Measurements from ENCODE around the gene MRPS21. TPM values are rescaled to one million over a fixed set of nuclear protein-coding genes. Genes with fewer than 3 reads are reported as not detected.

MRPS21 gene
- total RNA-seq, 1 donor from 2014 or later = 65.0 TPM

DNA sequence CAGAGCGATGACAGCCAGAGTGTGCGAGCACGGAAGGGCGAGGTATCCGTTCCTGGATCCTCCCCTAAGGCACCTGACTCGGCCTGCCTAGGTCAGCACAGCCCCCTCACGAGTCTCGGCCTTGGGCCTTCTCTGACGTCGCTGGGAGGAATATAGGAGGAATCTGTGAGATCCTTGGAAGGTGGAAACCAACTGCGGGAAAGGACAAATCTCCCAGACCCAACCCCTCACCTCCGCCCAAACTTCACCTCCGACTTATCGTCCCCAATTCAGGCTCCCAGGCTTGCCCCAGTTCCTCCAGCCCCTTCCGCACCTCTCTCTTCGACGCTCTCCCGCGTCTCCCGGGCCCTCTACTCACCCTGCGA, 25.3 kb upstream of the MRPS21 start:
- Histone ChIP-seq H4K20me1 (ENCODE audit: insufficient read depth, low read length) (peaks cover 7% of the 10 kb centered on the region), H3K27me3 (ENCODE audit: insufficient read depth, low read length) (no peaks in the 10 kb centered on the region), H3K36me3 (ENCODE audit: insufficient read depth, low read length) (peaks cover 12% of the 10 kb centered on the region), H3K79me2 (ENCODE audit: insufficient read depth, low read length) (peaks cover 28% of the 10 kb centered on the region), H3K4me3 (ENCODE audit: insufficient read depth, low read depth, low read length) (peak overlapping the region; percentile 93), H3K27ac (ENCODE audit: low read depth, low read length) (peak overlapping the region; percentile 73), H3K9ac (ENCODE audit: low read length) (peak overlapping the region; percentile 96), H3K9me3 (ENCODE audit: insufficient read depth, low read depth, low read length) (no peaks in the 10 kb centered on the region), H3K4me2 (ENCODE audit: low read length) (peak overlapping the region; percentile 98), H2AFZ (ENCODE audit: low read depth, low read length) (peak overlapping the region; percentile 87), H3K4me1 (ENCODE audit: insufficient read depth, low read length) (peaks cover 22% of the 10 kb centered on the region)
- Mint-ChIP-seq H3K27me3 (ENCODE audit: low read depth, unreplicated experiment) (no peaks in the 10 kb centered on the region), H3K4me3 (ENCODE audit: unreplicated experiment) (peak overlapping the region; percentile 100), H3K27ac (ENCODE audit: unreplicated experiment) (peak overlapping the region; percentile 86), H3K4me1 (ENCODE audit: low read depth, unreplicated experiment) (peaks cover 21% of the 10 kb centered on the region), H3K36me3 (ENCODE audit: low read depth, unreplicated experiment) (peaks cover 6% of the 10 kb centered on the region), H3K9me3 (ENCODE audit: unreplicated experiment) (no peaks in the 10 kb centered on the region)
- TF ChIP-seq CTCF (IDR thresholded peaks at IDR 0.05; ENCODE audit: insufficient read depth, low read depth, low read length) (no peak), EZH2 (IDR thresholded peaks at IDR 0.05; ENCODE audit: insufficient read depth, low read length) (no peak)
- FAIRE-seq (no peak), DNase-seq (ENCODE audit: low read depth) (no peak)

- peak within 1 kb of the TSS; percentile 73 for H3K27ac ChIP-seq (ENCODE audit: low read depth, low read length)
- H3K9ac ChIP-seq (ENCODE audit: low read length) = peak within 1 kb of the TSS; percentile 96
- Mint-ChIP-seq H3K27ac (ENCODE audit: unreplicated experiment) (peak within 1 kb of the TSS; percentile 86), H3K36me3 (ENCODE audit: low read depth, unreplicated experiment) (peaks cover 6% of the 10 kb centered on the region), H3K4me3 (ENCODE audit: unreplicated experiment) (peak within 1 kb of the TSS; percentile 100), H3K27me3 (ENCODE audit: low read depth, unreplicated experiment) (no peaks in the 10 kb centered on the region), H3K4me1 (ENCODE audit: low read depth, unreplicated experiment) (peaks cover 21% of the 10 kb centered on the region), H3K9me3 (ENCODE audit: unreplicated experiment) (no peaks in the 10 kb centered on the region)
- FAIRE-seq (no peak), DNase-seq (ENCODE audit: low read depth) (peak; percentile 96)
- H3K27me3 ChIP-seq (ENCODE audit: insufficient read depth, low read length) = no peaks in the 10 kb centered on the region
- no peaks in the 10 kb centered on the region for H3K9me3 ChIP-seq (ENCODE audit: insufficient read depth, low read depth, low read length)
- TF ChIP-seq CTCF (IDR thresholded peaks at IDR 0.05; ENCODE audit: insufficient read depth, low read depth, low read length) (no peak), EZH2 (IDR thresholded peaks at IDR 0.05; ENCODE audit: insufficient read depth, low read length) (no peak)
- peak within 1 kb of the TSS; percentile 87 for H2AFZ ChIP-seq (ENCODE audit: low read depth, low read length)
- peaks cover 7% of the 10 kb centered on the region for H4K20me1 ChIP-seq (ENCODE audit: insufficient read depth, low read length)
- peaks cover 12% of the 10 kb centered on the region for H3K36me3 ChIP-seq (ENCODE audit: insufficient read depth, low read length)
- peaks cover 29% of the 10 kb centered on the region for H3K79me2 ChIP-seq (ENCODE audit: insufficient read depth, low read length)
- peak within 1 kb of the TSS; percentile 98 for H3K4me2 ChIP-seq (ENCODE audit: low read length)
- H3K4me3 ChIP-seq (ENCODE audit: insufficient read depth, low read depth, low read length) = peak within 1 kb of the TSS; percentile 93
- peaks cover 25% of the 10 kb centered on the region for H3K4me1 ChIP-seq (ENCODE audit: insufficient read depth, low read length)
These were observed 24.8 kb upstream of the MRPS21 start, which contains the start of gene APH1A for GRCh38 chr1:150268705-150269403. TSS of gene APH1A (minus strand) at chr1:150269016. CDS start at chr1:150268810, 206 bp downstream.

DNA sequence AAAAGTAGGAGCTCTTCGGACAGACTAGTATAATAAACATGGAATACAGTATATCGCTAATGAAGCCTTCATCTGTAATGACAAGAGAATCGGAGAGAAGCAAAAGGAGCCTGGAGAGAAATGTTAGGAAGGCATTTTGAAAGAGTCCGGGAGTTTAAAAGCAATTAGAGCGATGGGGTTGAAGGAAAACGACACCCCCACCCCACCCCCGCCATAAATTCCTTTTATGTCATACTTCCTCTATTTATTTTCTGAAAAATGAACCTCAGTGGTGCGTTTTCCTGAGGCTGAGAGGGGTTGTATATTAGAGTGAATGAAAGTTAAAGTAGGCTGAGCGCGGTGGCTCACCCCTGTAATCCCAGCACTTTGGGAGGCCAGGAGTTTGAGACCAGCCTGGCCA, 24.2 kb upstream of the MRPS21 start:
- peak overlapping the region; percentile 96 for H3K9ac ChIP-seq (ENCODE audit: low read length)
- Mint-ChIP-seq H3K27ac (ENCODE audit: unreplicated experiment) (peak overlapping the region; percentile 86), H3K27me3 (ENCODE audit: low read depth, unreplicated experiment) (no peaks in the 10 kb centered on the region), H3K9me3 (ENCODE audit: unreplicated experiment) (no peaks in the 10 kb centered on the region), H3K4me1 (ENCODE audit: low read depth, unreplicated experiment) (peaks cover 21% of the 10 kb centered on the region), H3K36me3 (ENCODE audit: low read depth, unreplicated experiment) (peaks cover 6% of the 10 kb centered on the region), H3K4me3 (ENCODE audit: unreplicated experiment) (peak overlapping the region; percentile 100)
- no peaks in the 10 kb centered on the region for H3K9me3 ChIP-seq (ENCODE audit: insufficient read depth, low read depth, low read length)
- H2AFZ ChIP-seq (ENCODE audit: low read depth, low read length) = peak overlapping the region; percentile 87
- H3K27ac ChIP-seq (ENCODE audit: low read depth, low read length) = peak overlapping the region; percentile 54
- no peak for FAIRE-seq
- H3K4me1 ChIP-seq (ENCODE audit: insufficient read depth, low read length) = peaks cover 25% of the 10 kb centered on the region
- peaks cover 10% of the 10 kb centered on the region for H3K36me3 ChIP-seq (ENCODE audit: insufficient read depth, low read length)
- no peaks in the 10 kb centered on the region for H3K27me3 ChIP-seq (ENCODE audit: insufficient read depth, low read length)
- no peak for DNase-seq (ENCODE audit: low read depth)
- no peak for TF ChIP-seq EZH2 (IDR thresholded peaks at IDR 0.05; ENCODE audit: insufficient read depth, low read length)
- TF ChIP-seq CTCF (IDR thresholded peaks at IDR 0.05; ENCODE audit: insufficient read depth, low read depth, low read length) = no peak
- peak overlapping the region; percentile 98 for H3K4me2 ChIP-seq (ENCODE audit: low read length)
- peaks cover 7% of the 10 kb centered on the region for H4K20me1 ChIP-seq (ENCODE audit: insufficient read depth, low read length)
- H3K79me2 ChIP-seq (ENCODE audit: insufficient read depth, low read length) = peaks cover 32% of the 10 kb centered on the region
- H3K4me3 ChIP-seq (ENCODE audit: insufficient read depth, low read depth, low read length) = peak overlapping the region; percentile 93

All from astrocyte (in vitro differentiated cells and primary cell).